NT2/D1 (cell line): ENCODE data around the gene TSSK1B.

Source experiments
- SUZ12 ChIP-seq: IDR thresholded peaks from 2 replicates; pipeline ENCODE4 v1.6.1; 2011; ENCODE audit not compliant: insufficient read length, insufficient read depth; ENCODE audit errors: extremely low read depth
- YY1 ChIP-seq: IDR thresholded peaks from 2 replicates; pipeline ENCODE4 v1.6.1; 2011; ENCODE audit not compliant: insufficient read length, insufficient read depth
- ZNF274 ChIP-seq: IDR thresholded peaks from 2 replicates; pipeline ENCODE4 v1.6.1; 2011; ENCODE audit warnings: mild to moderate bottlenecking, low read depth, low read length

GRCh38 chr5:113405530-113405929 lies 29.3 kb downstream of the TSSK1B start:
- TF ChIP-seq ZNF274 (no peak), YY1 (no peak), SUZ12 (no peak)
